ENCODE data around the gene MXI1.
"Not testable (repeated sequence)": the region's sequence is repeated elsewhere in the genome, so short reads cannot be mapped to it uniquely, and the experiment has no call there.

The MXI1 gene

GRCh38 chr10:110317866-110318850 is 110.8 kb downstream of the MXI1 start:
- Histone ChIP-seq H3K27ac (ENCODE audit: low read length) (no peak overlapping the region), H3K4me1 (ENCODE audit: control insufficient read depth, insufficient read depth, low read length) (peaks cover 5% of the 10 kb centered on the region), H3K36me3 (ENCODE audit: control insufficient read depth in 2 of 2, insufficient read depth in 2 of 2, low read length in 2 of 2) (no peaks in the 10 kb centered on the region), H3K27me3 (ENCODE audit: control insufficient read depth in 1 of 2, insufficient read depth in 2 of 2, low read length in 2 of 2) (no peaks in the 10 kb centered on the region), H3K9ac (ENCODE audit: low read length in 2 of 2) (no peak overlapping the region), H3K9me3 (ENCODE audit: control insufficient read depth in 2 of 2, low read length in 2 of 2) (no peaks in the 10 kb centered on the region), H3K4me3 (ENCODE audit: low read length in 2 of 2) (no peak overlapping the region)

GRCh38 chr10:110321869-110322620 is 114.6 kb downstream of the MXI1 start:
- Histone ChIP-seq H3K4me3 (ENCODE audit: low read length in 2 of 2) (no peak overlapping the region), H3K27ac (ENCODE audit: low read length) (no peak overlapping the region), H3K36me3 (ENCODE audit: control insufficient read depth in 2 of 2, insufficient read depth in 2 of 2, low read length in 2 of 2) (no peaks in the 10 kb centered on the region), H3K9ac (ENCODE audit: low read length in 2 of 2) (no peak overlapping the region), H3K9me3 (ENCODE audit: control insufficient read depth in 2 of 2, low read length in 2 of 2) (no peaks in the 10 kb centered on the region), H3K27me3 (ENCODE audit: control insufficient read depth in 1 of 2, insufficient read depth in 2 of 2, low read length in 2 of 2) (no peaks in the 10 kb centered on the region), H3K4me1 (ENCODE audit: control insufficient read depth, insufficient read depth, low read length) (no peaks in the 10 kb centered on the region)

- no peak overlapping the region for H3K9ac ChIP-seq (ENCODE audit: low read length in 2 of 2)
- no peak overlapping the region for H3K27ac ChIP-seq (ENCODE audit: low read length)
- no peaks in the 10 kb centered on the region for H3K9me3 ChIP-seq (ENCODE audit: control insufficient read depth in 2 of 2, low read length in 2 of 2)
- no peaks in the 10 kb centered on the region for H3K36me3 ChIP-seq (ENCODE audit: control insufficient read depth in 2 of 2, insufficient read depth in 2 of 2, low read length in 2 of 2)
- no peaks in the 10 kb centered on the region for H3K4me1 ChIP-seq (ENCODE audit: control insufficient read depth, insufficient read depth, low read length)
- H3K4me3 ChIP-seq (ENCODE audit: low read length in 2 of 2), result no peak overlapping the region
- H3K27me3 ChIP-seq (ENCODE audit: control insufficient read depth in 1 of 2, insufficient read depth in 2 of 2, low read length in 2 of 2), result no peaks in the 10 kb centered on the region
Observed at GRCh38 chr10:110323503-110323902, 116.1 kb downstream of the MXI1 start.

- H3K27me3 ChIP-seq (ENCODE audit: control insufficient read depth in 1 of 2, insufficient read depth in 2 of 2, low read length in 2 of 2), result no peaks in the 10 kb centered on the region
- H3K9me3 ChIP-seq (ENCODE audit: control insufficient read depth in 2 of 2, low read length in 2 of 2), result no peaks in the 10 kb centered on the region
- no peak overlapping the region for H3K27ac ChIP-seq (ENCODE audit: low read length)
- H3K9ac ChIP-seq (ENCODE audit: low read length in 2 of 2), result no peak overlapping the region
- H3K4me1 ChIP-seq (ENCODE audit: control insufficient read depth, insufficient read depth, low read length), result no peaks in the 10 kb centered on the region
- H3K36me3 ChIP-seq (ENCODE audit: control insufficient read depth in 2 of 2, insufficient read depth in 2 of 2, low read length in 2 of 2), result no peaks in the 10 kb centered on the region
- no peak overlapping the region for H3K4me3 ChIP-seq (ENCODE audit: low read length in 2 of 2)
Observed at GRCh38 chr10:110324201-110324804, 116.9 kb downstream of the MXI1 start.

GRCh38 chr10:110324805-110325280 is 117.4 kb downstream of the MXI1 start:
- no peak overlapping the region for H3K9ac ChIP-seq (ENCODE audit: low read length in 2 of 2)
- no peaks in the 10 kb centered on the region for H3K36me3 ChIP-seq (ENCODE audit: control insufficient read depth in 2 of 2, insufficient read depth in 2 of 2, low read length in 2 of 2)
- H3K27ac ChIP-seq (ENCODE audit: low read length), result no peak overlapping the region
- no peaks in the 10 kb centered on the region for H3K4me1 ChIP-seq (ENCODE audit: control insufficient read depth, insufficient read depth, low read length)
- H3K9me3 ChIP-seq (ENCODE audit: control insufficient read depth in 2 of 2, low read length in 2 of 2), result no peaks in the 10 kb centered on the region
- H3K4me3 ChIP-seq (ENCODE audit: low read length in 2 of 2), result no peak overlapping the region
- no peaks in the 10 kb centered on the region for H3K27me3 ChIP-seq (ENCODE audit: control insufficient read depth in 1 of 2, insufficient read depth in 2 of 2, low read length in 2 of 2)

- Histone ChIP-seq H3K36me3 (ENCODE audit: control insufficient read depth in 2 of 2, insufficient read depth in 2 of 2, low read length in 2 of 2) (no peaks in the 10 kb centered on the region), H3K4me1 (ENCODE audit: control insufficient read depth, insufficient read depth, low read length) (no peaks in the 10 kb centered on the region), H3K9me3 (ENCODE audit: control insufficient read depth in 2 of 2, low read length in 2 of 2) (peaks cover 0 to 5% of the 10 kb centered on the region in 2 donors), H3K27ac (ENCODE audit: low read length) (no peak overlapping the region), H3K9ac (ENCODE audit: low read length in 2 of 2) (no peak overlapping the region), H3K27me3 (ENCODE audit: control insufficient read depth in 1 of 2, insufficient read depth in 2 of 2, low read length in 2 of 2) (no peaks in the 10 kb centered on the region), H3K4me3 (ENCODE audit: low read length in 2 of 2) (no peak overlapping the region)
Observed at GRCh38 chr10:110326351-110327032, 119.1 kb downstream of the MXI1 start.

- H3K4me3 ChIP-seq (ENCODE audit: low read length in 2 of 2), result no peak overlapping the region
- H3K36me3 ChIP-seq (ENCODE audit: control insufficient read depth in 2 of 2, insufficient read depth in 2 of 2, low read length in 2 of 2), result no peaks in the 10 kb centered on the region
- no peak overlapping the region for H3K9ac ChIP-seq (ENCODE audit: low read length in 2 of 2)
- no peak overlapping the region for H3K27ac ChIP-seq (ENCODE audit: low read length)
- H3K9me3 ChIP-seq (ENCODE audit: control insufficient read depth in 2 of 2, low read length in 2 of 2), result peaks cover 0 to 5% of the 10 kb centered on the region in 2 donors
- H3K4me1 ChIP-seq (ENCODE audit: control insufficient read depth, insufficient read depth, low read length), result no peaks in the 10 kb centered on the region
- H3K27me3 ChIP-seq (ENCODE audit: control insufficient read depth in 1 of 2, insufficient read depth in 2 of 2, low read length in 2 of 2), result no peaks in the 10 kb centered on the region
Observed at GRCh38 chr10:110327262-110327914, 120.0 kb downstream of the MXI1 start.

GRCh38 chr10:110330675-110331074 is 123.3 kb downstream of the MXI1 start:
- Histone ChIP-seq H3K4me3 (ENCODE audit: low read length in 2 of 2) (no peak overlapping the region), H3K9ac (ENCODE audit: low read length in 2 of 2) (no peak overlapping the region), H3K27ac (ENCODE audit: low read length) (no peak overlapping the region), H3K36me3 (ENCODE audit: control insufficient read depth in 2 of 2, insufficient read depth in 2 of 2, low read length in 2 of 2) (no peaks in the 10 kb centered on the region), H3K9me3 (ENCODE audit: control insufficient read depth in 2 of 2, low read length in 2 of 2) (peaks cover 0 to 5% of the 10 kb centered on the region in 2 donors), H3K4me1 (ENCODE audit: control insufficient read depth, insufficient read depth, low read length) (peaks cover 1% of the 10 kb centered on the region), H3K27me3 (ENCODE audit: control insufficient read depth in 1 of 2, insufficient read depth in 2 of 2, low read length in 2 of 2) (no peaks in the 10 kb centered on the region)

- H3K4me1 ChIP-seq (ENCODE audit: control insufficient read depth, insufficient read depth, low read length); H3K9ac ChIP-seq (ENCODE audit: low read length in 2 of 2); H3K27me3 ChIP-seq (ENCODE audit: control insufficient read depth in 1 of 2, insufficient read depth in 2 of 2, low read length in 2 of 2); H3K4me3 ChIP-seq (ENCODE audit: low read length in 2 of 2); H3K36me3 ChIP-seq (ENCODE audit: control insufficient read depth in 2 of 2, insufficient read depth in 2 of 2, low read length in 2 of 2); H3K9me3 ChIP-seq (ENCODE audit: control insufficient read depth in 2 of 2, low read length in 2 of 2); H3K27ac ChIP-seq (ENCODE audit: low read length): not testable (repeated sequence)
Observed at GRCh38 chr10:110331226-110331795, 123.9 kb downstream of the MXI1 start.
